ENCODE data around the gene PRX.

- TF ChIP-seq CTCF (conservative IDR thresholded peaks at IDR 0.05; ENCODE audit: low read depth, low read length) = no peak
- no peak for TF ChIP-seq EZH2 (IDR thresholded peaks at IDR 0.05; ENCODE audit: low read length, unreplicated experiment)
Measured at GRCh38 chr19:40357640-40358039, 55.5 kb downstream of the PRX start.
